Activated T-helper 17 cell treated with anti-CD3 and anti-CD28 coated beads, Interleukin-2, amount 50 U/mL, for 72 hours (primary cell): ENCODE measurements around the gene MRPL12. TPM values are rescaled to one million over a fixed set of nuclear protein-coding genes. Genes with fewer than 3 reads are reported as not detected.

Source experiments
- total RNA-seq, 2 donors: library from RNA; stranded (reverse); gene quantifications; one replicate each; pipeline ENCODE4 v1.2.3, GENCODE V29; 2022

MRPL12 gene
- total RNA-seq, 2 donors from 2014 or later = 50.7 to 108 TPM

Other genes starting within 250 kb of the MRPL12 start
- 1,000 to 10,000 TPM; 4,457 to 7,394 TPM for gene ACTG1, start 190.6 kb upstream of the MRPL12 start, total RNA-seq
- gene FSCN2, start 175.0 kb upstream of the MRPL12 start, total RNA-seq = under 1 TPM; 0.43 to 0.93 TPM
- gene FAAP100, start 151.0 kb upstream of the MRPL12 start, total RNA-seq = 10 to 100 TPM; 26.9 to 38.6 TPM
- 100 to 1,000 TPM; 101 to 103 TPM for gene NPLOC4, start 66.3 kb upstream of the MRPL12 start, total RNA-seq
- gene TSPAN10, start 66.2 kb upstream of the MRPL12 start, total RNA-seq = 1 to 10 TPM in 1 of 2 donors, under 1 TPM in 1; 0.30 to 1.4 TPM
- 1 to 10 TPM in 1 of 2 donors, under 1 TPM in 1; 0.89 to 1.6 TPM for gene PDE6G, start 46.8 kb upstream of the MRPL12 start, total RNA-seq
- gene OXLD1, start 36.8 kb upstream of the MRPL12 start, total RNA-seq = 10 to 100 TPM; 18.4 to 40.3 TPM
- gene CCDC137, start 36.6 kb upstream of the MRPL12 start, total RNA-seq = 10 to 100 TPM; 29.6 to 48.6 TPM
- gene ARL16, start 19.6 kb upstream of the MRPL12 start, total RNA-seq = 10 to 100 TPM; 12.6 to 20.9 TPM
- gene HGS, start 19.4 kb upstream of the MRPL12 start, total RNA-seq = 100 to 1,000 TPM; 118 to 130 TPM
- gene SLC25A10, start 8.9 kb downstream of the MRPL12 start, total RNA-seq = 10 to 100 TPM; 15.4 to 38.9 TPM
- gene GCGR, start 100.8 kb downstream of the MRPL12 start, total RNA-seq = under 1 TPM in 1 of 2 donors, not detected in 1; 0.26 TPM
- 10 to 100 TPM; 45.7 to 94.4 TPM for gene MCRIP1, start 129.9 kb downstream of the MRPL12 start, total RNA-seq
- not detected for gene PPP1R27, start 131.7 kb downstream of the MRPL12 start, total RNA-seq
- gene P4HB, start 157.2 kb downstream of the MRPL12 start, total RNA-seq = 100 to 1,000 TPM; 506 to 602 TPM
- gene ARHGDIA, start 168.0 kb downstream of the MRPL12 start, total RNA-seq = 100 to 1,000 TPM; 384 to 814 TPM
- gene ALYREF, start 188.2 kb downstream of the MRPL12 start, total RNA-seq = 100 to 1,000 TPM; 103 to 251 TPM
- gene ANAPC11, start 188.4 kb downstream of the MRPL12 start, total RNA-seq = 100 to 1,000 TPM; 103 to 123 TPM
- under 1 TPM; 0.17 to 0.53 TPM for gene NPB, start 198.9 kb downstream of the MRPL12 start, total RNA-seq
- 10 to 100 TPM; 10.1 to 26.8 TPM for gene PCYT2, start 208.0 kb downstream of the MRPL12 start, total RNA-seq
- gene SIRT7, start 214.8 kb downstream of the MRPL12 start, total RNA-seq = 10 to 100 TPM; 41.3 to 47.5 TPM
- gene MAFG, start 224.4 kb downstream of the MRPL12 start, total RNA-seq = 10 to 100 TPM; 28.9 to 32.6 TPM
- gene PYCR1, start 233.9 kb downstream of the MRPL12 start, total RNA-seq = 10 to 100 TPM; 25.1 to 40.6 TPM
- not detected for gene MYADML2, start 243.9 kb downstream of the MRPL12 start, total RNA-seq